ENCODE results near the gene MBD2. TPM values are rescaled to one million over a fixed set of nuclear protein-coding genes. Genes with fewer than 3 reads are reported as not detected.
A peak's percentile ranks its signal among the peaks of the same experiment; 100 is the strongest.

The MBD2 gene
- total and polyA plus RNA-seq, 2 of the 8 experiments (the other 6 are each of a cell fraction or from before 2014, with no cell fraction given): 36.2 to 52.7 TPM

DNA sequence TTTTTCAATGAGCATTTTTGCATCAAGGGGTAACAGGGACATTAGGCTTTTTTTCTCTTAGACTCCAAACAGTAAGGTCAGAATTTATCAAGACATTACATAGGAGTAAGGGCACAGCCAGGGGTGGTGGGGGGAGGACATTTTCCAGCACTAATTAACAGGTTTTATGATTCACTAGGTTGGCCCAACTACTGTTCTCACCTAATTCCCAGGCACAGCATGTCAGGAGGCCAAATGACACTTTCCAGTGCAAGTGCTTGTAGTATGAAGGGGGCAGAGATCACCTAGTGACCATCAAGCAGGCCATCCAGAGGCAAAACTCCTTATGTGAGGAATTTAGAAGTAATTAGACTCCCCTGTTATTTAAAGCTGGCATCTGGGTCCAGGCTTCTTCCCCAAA, 3.9 kb upstream of the MBD2 start:
- FAIRE-seq (no peak), DNase-seq (ENCODE audit: low read depth in 1 of 2, low spot score in 2 of 2) (no peak)
- POLR2A ChIA-PET (ENCODE audit: partially characterized antibody): interaction anchor here (0.9 kb wide), 1 partner anchor 42 kb away, joined by 3 read pairs; no protein-coding TSS in a partner anchor
- no peaks in the 10 kb centered on the region for H3K23me2 ChIP-seq (ENCODE audit: low read depth, low read length)
- H4K8ac ChIP-seq (ENCODE audit: extremely low read depth, insufficient read depth, low read length): no peak overlapping the region
- H2AK5ac ChIP-seq (ENCODE audit: low read depth, low read length): no peak overlapping the region
- peak overlapping the region; percentile 15; the same call in 1 of the 2 replicates for H2BK5ac ChIP-seq (ENCODE audit: low read depth, low read length)
- TF ChIP-seq SP1 (IDR thresholded peaks at IDR 0.05; ENCODE audit: low read depth, low read length) (no peak), CREB1 (IDR thresholded peaks at IDR 0.05) (no peak), YY1 (IDR thresholded peaks at IDR 0.05; ENCODE audit: low read depth, low read length) (no peak), HDAC6 (IDR thresholded peaks at IDR 0.05; ENCODE audit: low read depth, low read length) (no peak), JUN (IDR thresholded peaks at IDR 0.05; ENCODE audit: low read depth, low read length) (no peak), PHF8 (conservative IDR thresholded peaks at IDR 0.05; ENCODE audit: low read depth, low read length) (no peak), RXRA (IDR thresholded peaks at IDR 0.05; ENCODE audit: insufficient read depth, low read depth, low read length) (no peak), BACH1 (IDR thresholded peaks at IDR 0.05; ENCODE audit: low read length) (no peak)
- TF ChIP-seq, protein P1, sequence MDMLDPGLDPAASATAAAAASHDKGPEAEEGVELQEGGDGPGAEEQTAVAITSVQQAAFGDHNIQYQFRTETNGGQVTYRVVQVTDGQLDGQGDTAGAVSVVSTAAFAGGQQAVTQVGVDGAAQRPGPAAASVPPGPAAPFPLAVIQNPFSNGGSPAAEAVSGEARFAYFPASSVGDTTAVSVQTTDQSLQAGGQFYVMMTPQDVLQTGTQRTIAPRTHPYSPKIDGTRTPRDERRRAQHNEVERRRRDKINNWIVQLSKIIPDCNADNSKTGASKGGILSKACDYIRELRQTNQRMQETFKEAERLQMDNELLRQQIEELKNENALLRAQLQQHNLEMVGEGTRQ (IDR thresholded peaks at IDR 0.05; ENCODE audit: low read length): no peak
- no peak overlapping the region for H2BK12ac ChIP-seq (ENCODE audit: low read depth, low read length)
- no peak overlapping the region for H3K9ac ChIP-seq (replicated peaks in 1 of 4; ENCODE audit: extremely low read depth in 1 of 4, low read depth in 3 of 4, low read length in 3 of 4)
- H3K4me2 ChIP-seq (ENCODE audit: insufficient read depth in 1 of 2, low read depth in 2 of 2, low read length in 2 of 2): no peak overlapping the region
- H3K18ac ChIP-seq (ENCODE audit: extremely low read depth, low read length): no peak overlapping the region
- no peak overlapping the region for H4K91ac ChIP-seq (replicated peaks; ENCODE audit: insufficient read length, low read length)
- no peak overlapping the region for H2BK20ac ChIP-seq (ENCODE audit: low read length)
- no peaks in the 10 kb centered on the region for H3K27me3 ChIP-seq (replicated peaks in 1 of 4; ENCODE audit: control insufficient read depth in 3 of 4, extremely low read depth in 1 of 4, insufficient read depth in 3 of 4, low read length in 3 of 4)
- H3K14ac ChIP-seq (ENCODE audit: insufficient read length): no peak overlapping the region
- no peaks in the 10 kb centered on the region; the same call in 1 of the 2 replicates for H3K79me1 ChIP-seq (ENCODE audit: low read depth, low read length)
- no peak overlapping the region for H3K4ac ChIP-seq (replicated peaks; ENCODE audit: insufficient read length, low read depth, low read length)
- CTCF ChIA-PET (ENCODE audit: partially characterized antibody): interaction anchor here (1.5 kb wide), 1 partner anchor 12 kb away, joined by 3 read pairs; no protein-coding TSS in a partner anchor
- H2BK15ac ChIP-seq (ENCODE audit: low read length): no peak overlapping the region
- no peak overlapping the region for H3K4me3 ChIP-seq (ENCODE audit: extremely low read depth in 1 of 4, insufficient read depth in 2 of 4, low read depth in 3 of 4, low read length in 4 of 4)
- H3K9me3 ChIP-seq (ENCODE audit: insufficient read depth in 2 of 2, low read depth in 1 of 2, low read length in 1 of 2): no peaks in the 10 kb centered on the region
- no peak overlapping the region for H3K56ac ChIP-seq (replicated peaks; ENCODE audit: insufficient read length, low read depth, low read length)
- H2BK120ac ChIP-seq (replicated peaks; ENCODE audit: low read depth, low read length): no peak overlapping the region
- H3K79me2 ChIP-seq (ENCODE audit: control insufficient read depth in 1 of 2, insufficient read depth in 2 of 2, low read length in 2 of 2): peaks cover 3 to 6% of the 10 kb centered on the region in 2 experiments
- no peak overlapping the region for H4K5ac ChIP-seq (ENCODE audit: insufficient read length, low read depth, low read length)
- no peak overlapping the region for H3K27ac ChIP-seq (ENCODE audit: low read depth, low read length)
- H3K4me1 ChIP-seq (replicated peaks in 1 of 4; ENCODE audit: control insufficient read depth in 3 of 4, insufficient read depth in 4 of 4, low read length in 3 of 4): peaks cover 0 to 4% (median 3%) of the 10 kb centered on the region in 4 experiments; a peak in 3 of 7 replicates
- peaks cover 3 to 4% of the 10 kb centered on the region in 2 experiments for H4K20me1 ChIP-seq (replicated peaks in 1 of 2; ENCODE audit: control insufficient read depth in 1 of 2, insufficient read depth in 2 of 2, low read length in 2 of 2)
- no peak overlapping the region for H2AFZ ChIP-seq (ENCODE audit: low read length)
- H3K23ac ChIP-seq (ENCODE audit: insufficient read length): no peak overlapping the region
- no peaks in the 10 kb centered on the region for H3K36me3 ChIP-seq (ENCODE audit: control insufficient read depth in 2 of 4, insufficient read depth in 4 of 4, low read length in 3 of 4)

All from H1 (cell line).